Amniotic stem cell (primary cell): Measurements from ENCODE around the gene SLC18A2.
A peak's percentile ranks its signal among the peaks of the same experiment; 100 is the strongest.

Experiments used
- DNase-seq: peaks from one replicate; lab custom pipeline; 2025; lab: John Stamatoyannopoulos, UW

SLC18A2 gene

DNA sequence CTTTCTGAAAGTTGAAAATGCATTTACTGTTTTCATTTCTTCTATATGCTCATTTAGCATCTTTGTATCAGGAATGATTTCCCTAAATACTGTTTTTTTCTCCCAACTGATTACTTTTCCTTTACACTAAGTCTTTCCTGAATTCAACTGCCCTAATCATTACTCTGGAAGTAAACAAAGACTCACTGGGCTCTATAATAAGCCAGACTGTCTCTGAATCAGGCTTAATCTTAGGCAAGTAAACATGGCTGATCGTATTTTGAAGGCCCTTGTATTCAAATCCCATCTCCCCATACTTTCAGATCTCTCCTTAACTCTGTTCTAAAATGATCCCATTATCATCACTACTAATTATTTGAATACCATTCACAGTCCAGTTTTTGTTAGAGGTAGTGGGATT, 72.7 kb downstream of the SLC18A2 start:
- no peak for DNase-seq

DNA sequence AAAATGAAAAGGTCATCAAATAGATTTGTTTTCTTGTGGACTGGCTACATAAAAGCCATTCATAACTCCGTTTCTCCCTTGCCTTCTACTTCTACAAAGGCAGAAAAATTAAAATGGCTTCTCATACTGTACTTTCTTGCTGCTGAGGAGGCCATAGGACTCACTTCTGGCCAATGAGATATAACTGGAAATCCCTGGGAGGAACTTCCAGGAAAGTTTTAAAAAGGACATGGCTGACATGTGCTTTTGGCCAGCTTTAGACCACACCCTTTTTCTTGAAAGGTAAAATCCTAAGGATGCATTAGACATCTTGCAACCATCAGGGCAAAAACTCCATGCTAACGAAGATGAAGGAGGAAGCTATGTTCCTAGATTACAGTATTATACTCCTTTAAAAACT, 75.8 kb downstream of the SLC18A2 start:
- no peak for DNase-seq

DNA sequence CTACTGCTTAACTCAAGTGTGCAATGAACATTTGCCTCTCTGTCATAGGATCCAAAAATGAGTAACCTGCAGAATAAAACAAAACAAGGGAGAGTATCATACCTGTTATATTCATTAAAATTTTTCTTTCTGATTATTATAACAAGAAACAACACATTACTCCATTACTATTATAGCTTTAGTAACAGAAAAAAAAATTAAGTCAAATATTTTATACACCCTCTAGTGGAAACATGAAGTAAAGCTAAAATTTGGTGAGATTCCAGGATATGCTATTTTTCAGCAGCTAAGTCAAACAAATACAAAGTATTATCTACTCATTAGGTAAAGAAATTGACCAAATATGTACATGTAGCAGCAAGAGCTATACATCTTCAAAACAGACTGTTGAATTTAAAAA, 78.0 kb downstream of the SLC18A2 start:
- no peak for DNase-seq

DNA sequence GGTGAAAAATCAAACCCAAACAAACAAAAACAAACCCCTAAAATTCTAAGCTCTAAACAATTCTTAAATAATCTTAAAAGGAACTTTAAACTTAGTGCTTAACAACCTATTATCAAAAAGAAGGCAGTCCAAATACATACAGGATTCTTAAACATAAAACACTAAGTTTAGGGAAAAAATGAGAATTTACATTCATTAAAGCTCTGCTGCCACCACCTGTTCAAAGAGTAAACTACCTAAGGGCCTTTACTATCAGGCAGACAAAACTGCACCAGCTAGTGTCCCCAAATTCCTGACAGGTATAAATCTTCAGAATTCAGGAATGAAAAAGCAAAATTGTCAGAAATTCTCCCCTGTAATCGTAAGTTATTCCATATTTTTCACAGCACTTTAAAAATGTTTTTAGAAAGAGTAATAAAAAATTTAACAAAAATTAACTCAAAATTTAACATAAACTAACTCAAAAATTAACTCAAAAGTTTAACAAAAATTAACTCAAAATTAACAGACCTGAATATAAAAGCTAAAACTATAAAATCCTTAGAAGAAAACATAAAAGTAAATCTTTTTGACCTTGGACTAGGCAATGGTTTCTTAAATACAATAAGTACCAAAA, 79.2 kb downstream of the SLC18A2 start:
- peak; percentile 2 for DNase-seq

DNA sequence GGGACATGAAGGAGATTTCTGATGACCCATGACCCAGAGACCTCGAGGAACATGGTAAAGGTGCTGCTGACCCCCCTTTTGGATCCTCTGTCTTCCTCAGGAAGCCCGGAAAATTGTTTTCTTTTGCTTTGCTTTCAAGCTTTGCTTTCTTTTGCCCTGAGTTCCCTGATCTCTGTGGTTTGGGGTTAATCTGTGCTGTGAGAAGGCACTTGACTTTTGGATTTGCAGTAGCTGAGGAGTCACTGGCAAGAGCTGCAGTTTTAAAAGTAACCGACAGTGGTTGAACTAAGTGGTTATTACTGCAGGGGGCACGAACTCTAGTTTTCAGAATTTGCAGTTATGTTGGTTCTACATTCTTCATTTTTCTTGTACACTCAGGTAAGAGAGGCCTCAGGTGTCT, 81.3 kb downstream of the SLC18A2 start:
- DNase-seq = no peak

DNA sequence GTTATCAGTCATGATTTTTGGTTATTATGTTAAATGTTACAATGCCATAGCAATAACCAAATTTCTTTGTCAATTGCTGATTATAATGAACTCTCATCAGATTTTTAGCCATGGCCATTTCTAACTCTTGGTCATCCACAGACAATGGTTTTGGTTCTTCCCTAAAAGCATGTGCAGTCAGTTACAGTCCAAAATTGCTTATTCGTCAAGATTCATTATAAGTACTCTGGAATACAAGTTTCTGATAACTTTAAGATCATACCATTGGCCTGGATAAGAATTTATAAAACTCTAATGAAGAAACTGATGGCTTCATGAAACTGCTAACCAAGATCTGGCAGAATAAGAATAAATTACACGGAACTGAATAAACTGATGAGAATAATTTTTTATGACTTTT, 83.5 kb downstream of the SLC18A2 start:
- no peak for DNase-seq

DNA sequence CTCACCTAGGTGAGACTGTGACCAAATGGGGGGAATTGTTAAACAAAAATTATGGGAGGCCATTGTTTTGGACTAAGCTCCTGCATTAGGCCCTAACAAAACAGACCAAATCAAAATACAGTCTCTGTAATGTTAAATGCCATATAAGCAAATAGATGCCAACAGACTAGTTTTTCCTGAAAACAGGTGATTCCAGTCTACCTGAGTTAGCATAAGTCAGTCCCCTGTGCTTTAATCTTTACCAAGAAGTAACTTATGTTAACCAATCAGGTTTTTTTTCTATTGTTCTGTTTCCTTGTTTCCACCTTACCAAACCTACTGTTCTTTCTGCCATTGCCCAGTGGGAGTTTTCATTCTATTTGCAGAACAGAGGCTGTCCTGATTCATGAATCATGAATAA, 86.3 kb downstream of the SLC18A2 start:
- no peak for DNase-seq
